ENCODE measurements around the gene PCDH7.

DNA sequence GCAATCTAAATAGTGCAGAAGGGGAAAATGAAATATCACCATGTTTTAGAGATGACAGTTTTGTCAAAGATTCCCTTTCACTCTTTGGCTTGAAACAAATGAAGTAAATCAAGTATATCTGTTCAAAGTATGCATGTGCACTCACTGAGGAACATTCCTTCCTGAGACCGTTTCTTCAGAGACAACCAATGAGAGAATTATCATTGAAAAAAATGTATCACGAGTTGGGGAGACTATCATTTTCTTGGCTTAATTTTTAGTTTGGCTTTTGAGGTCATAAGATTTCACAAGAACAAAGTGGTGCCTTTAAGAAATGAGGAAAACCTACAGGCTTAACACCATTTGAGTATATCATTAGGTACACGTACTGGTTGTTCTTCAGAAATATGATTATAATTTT, 56.3 kb downstream of the PCDH7 start:
- TF ChIP-seq, protein P1, sequence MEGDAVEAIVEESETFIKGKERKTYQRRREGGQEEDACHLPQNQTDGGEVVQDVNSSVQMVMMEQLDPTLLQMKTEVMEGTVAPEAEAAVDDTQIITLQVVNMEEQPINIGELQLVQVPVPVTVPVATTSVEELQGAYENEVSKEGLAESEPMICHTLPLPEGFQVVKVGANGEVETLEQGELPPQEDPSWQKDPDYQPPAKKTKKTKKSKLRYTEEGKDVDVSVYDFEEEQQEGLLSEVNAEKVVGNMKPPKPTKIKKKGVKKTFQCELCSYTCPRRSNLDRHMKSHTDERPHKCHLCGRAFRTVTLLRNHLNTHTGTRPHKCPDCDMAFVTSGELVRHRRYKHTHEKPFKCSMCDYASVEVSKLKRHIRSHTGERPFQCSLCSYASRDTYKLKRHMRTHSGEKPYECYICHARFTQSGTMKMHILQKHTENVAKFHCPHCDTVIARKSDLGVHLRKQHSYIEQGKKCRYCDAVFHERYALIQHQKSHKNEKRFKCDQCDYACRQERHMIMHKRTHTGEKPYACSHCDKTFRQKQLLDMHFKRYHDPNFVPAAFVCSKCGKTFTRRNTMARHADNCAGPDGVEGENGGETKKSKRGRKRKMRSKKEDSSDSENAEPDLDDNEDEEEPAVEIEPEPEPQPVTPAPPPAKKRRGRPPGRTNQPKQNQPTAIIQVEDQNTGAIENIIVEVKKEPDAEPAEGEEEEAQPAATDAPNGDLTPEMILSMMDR (IDR thresholded peaks at IDR 0.05): no peak
- TF ChIP-seq TAF1 (IDR thresholded peaks at IDR 0.05; ENCODE audit: borderline replicate concordance, low read depth, low read length): no peak
- no peak for TF ChIP-seq RCOR1 (IDR thresholded peaks at IDR 0.05; ENCODE audit: low read length)
- TF ChIP-seq, protein P2, sequence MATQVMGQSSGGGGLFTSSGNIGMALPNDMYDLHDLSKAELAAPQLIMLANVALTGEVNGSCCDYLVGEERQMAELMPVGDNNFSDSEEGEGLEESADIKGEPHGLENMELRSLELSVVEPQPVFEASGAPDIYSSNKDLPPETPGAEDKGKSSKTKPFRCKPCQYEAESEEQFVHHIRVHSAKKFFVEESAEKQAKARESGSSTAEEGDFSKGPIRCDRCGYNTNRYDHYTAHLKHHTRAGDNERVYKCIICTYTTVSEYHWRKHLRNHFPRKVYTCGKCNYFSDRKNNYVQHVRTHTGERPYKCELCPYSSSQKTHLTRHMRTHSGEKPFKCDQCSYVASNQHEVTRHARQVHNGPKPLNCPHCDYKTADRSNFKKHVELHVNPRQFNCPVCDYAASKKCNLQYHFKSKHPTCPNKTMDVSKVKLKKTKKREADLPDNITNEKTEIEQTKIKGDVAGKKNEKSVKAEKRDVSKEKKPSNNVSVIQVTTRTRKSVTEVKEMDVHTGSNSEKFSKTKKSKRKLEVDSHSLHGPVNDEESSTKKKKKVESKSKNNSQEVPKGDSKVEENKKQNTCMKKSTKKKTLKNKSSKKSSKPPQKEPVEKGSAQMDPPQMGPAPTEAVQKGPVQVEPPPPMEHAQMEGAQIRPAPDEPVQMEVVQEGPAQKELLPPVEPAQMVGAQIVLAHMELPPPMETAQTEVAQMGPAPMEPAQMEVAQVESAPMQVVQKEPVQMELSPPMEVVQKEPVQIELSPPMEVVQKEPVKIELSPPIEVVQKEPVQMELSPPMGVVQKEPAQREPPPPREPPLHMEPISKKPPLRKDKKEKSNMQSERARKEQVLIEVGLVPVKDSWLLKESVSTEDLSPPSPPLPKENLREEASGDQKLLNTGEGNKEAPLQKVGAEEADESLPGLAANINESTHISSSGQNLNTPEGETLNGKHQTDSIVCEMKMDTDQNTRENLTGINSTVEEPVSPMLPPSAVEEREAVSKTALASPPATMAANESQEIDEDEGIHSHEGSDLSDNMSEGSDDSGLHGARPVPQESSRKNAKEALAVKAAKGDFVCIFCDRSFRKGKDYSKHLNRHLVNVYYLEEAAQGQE (IDR thresholded peaks at IDR 0.05; ENCODE audit: low read depth, low read length): no peak
- no peak for TF ChIP-seq MEF2A (IDR thresholded peaks at IDR 0.05; ENCODE audit: borderline replicate concordance, low read depth)
- TF ChIP-seq, protein P3, sequence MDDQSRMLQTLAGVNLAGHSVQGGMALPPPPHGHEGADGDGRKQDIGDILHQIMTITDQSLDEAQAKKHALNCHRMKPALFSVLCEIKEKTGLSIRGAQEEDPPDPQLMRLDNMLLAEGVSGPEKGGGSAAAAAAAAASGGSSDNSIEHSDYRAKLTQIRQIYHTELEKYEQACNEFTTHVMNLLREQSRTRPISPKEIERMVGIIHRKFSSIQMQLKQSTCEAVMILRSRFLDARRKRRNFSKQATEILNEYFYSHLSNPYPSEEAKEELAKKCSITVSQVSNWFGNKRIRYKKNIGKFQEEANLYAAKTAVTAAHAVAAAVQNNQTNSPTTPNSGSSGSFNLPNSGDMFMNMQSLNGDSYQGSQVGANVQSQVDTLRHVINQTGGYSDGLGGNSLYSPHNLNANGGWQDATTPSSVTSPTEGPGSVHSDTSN (IDR thresholded peaks at IDR 0.05): no peak
- TF ChIP-seq, protein P4, sequence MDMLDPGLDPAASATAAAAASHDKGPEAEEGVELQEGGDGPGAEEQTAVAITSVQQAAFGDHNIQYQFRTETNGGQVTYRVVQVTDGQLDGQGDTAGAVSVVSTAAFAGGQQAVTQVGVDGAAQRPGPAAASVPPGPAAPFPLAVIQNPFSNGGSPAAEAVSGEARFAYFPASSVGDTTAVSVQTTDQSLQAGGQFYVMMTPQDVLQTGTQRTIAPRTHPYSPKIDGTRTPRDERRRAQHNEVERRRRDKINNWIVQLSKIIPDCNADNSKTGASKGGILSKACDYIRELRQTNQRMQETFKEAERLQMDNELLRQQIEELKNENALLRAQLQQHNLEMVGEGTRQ (IDR thresholded peaks at IDR 0.05; ENCODE audit: borderline replicate concordance, low read depth, low read length): no peak

Measured in SK-N-SH (cell line).